GM06990 (cell line): ENCODE data around the gene CEP112.

Experiments used
- DNase-seq: peaks from one replicate; pipeline ENCODE4 v3.0.0-alpha.2; 2011; ENCODE audit not compliant: insufficient read length; ENCODE audit errors: extremely low read depth
- H3K27me3 ChIP-seq: replicated peaks from 2 replicates; pipeline ENCODE4 v1.6.0; 2011; ENCODE audit warnings: low read length; ENCODE audit not compliant: control insufficient read depth, insufficient read depth
- H3K36me3 ChIP-seq: 2 replicates; pipeline ENCODE4 v1.5.1; 2011; ENCODE audit warnings: low read length; ENCODE audit not compliant: control insufficient read depth, insufficient read depth
- H3K4me3 ChIP-seq: replicated peaks from 2 replicates; pipeline ENCODE4 v1.5.1; 2011; ENCODE audit warnings: low read depth, mild to moderate bottlenecking, control low read depth, low read length
- TF ChIP-seq, protein P1 (sequence below): IDR thresholded peaks from 2 replicates; pipeline ENCODE4 v1.5.1; 2011; ENCODE audit warnings: low read length, control low read depth, mild to moderate bottlenecking, inconsistent platforms; ENCODE audit not compliant: insufficient read depth, poor library complexity, severe bottlenecking

The CEP112 gene

DNA sequence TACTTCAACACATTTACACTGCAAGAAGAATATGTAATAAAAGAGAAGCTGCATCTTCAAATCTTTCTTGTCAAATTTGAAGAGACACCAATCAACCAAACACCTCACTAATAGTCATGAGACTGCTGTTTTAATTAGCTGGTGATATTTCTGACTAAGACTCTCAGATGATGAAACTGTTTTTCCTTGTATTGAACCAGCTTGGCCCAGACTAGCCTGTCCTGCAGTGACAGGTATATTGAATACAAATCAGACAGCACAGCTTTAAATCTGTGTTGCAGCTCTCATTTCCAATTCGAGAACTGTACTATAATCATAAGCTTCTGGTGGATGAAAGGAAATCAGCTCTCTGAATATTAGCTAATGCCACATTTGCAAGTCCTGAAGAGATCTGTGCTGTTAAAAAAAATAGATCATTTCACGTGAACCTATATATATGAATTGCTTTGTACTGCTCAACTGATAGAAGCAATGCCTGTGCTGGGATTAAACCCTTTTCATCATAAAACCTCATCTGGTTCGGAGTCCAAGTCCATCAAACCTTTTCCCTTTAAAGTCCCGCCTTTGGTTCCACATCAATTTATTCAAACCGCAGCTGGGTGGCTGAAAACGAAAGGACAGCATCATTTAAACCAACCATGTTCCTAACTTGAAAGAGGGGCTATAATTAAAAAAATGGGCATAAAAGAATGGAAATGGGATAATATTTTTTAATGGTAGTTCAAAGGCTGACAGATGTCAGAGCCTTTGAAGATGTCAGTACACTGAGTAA, 306.2 kb downstream of the CEP112 start:
- DNase-seq: no peak
- TF ChIP-seq, protein P1, sequence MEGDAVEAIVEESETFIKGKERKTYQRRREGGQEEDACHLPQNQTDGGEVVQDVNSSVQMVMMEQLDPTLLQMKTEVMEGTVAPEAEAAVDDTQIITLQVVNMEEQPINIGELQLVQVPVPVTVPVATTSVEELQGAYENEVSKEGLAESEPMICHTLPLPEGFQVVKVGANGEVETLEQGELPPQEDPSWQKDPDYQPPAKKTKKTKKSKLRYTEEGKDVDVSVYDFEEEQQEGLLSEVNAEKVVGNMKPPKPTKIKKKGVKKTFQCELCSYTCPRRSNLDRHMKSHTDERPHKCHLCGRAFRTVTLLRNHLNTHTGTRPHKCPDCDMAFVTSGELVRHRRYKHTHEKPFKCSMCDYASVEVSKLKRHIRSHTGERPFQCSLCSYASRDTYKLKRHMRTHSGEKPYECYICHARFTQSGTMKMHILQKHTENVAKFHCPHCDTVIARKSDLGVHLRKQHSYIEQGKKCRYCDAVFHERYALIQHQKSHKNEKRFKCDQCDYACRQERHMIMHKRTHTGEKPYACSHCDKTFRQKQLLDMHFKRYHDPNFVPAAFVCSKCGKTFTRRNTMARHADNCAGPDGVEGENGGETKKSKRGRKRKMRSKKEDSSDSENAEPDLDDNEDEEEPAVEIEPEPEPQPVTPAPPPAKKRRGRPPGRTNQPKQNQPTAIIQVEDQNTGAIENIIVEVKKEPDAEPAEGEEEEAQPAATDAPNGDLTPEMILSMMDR: no peak
- Histone ChIP-seq H3K4me3 (no peak overlapping the region), H3K36me3 (no peaks in the 10 kb centered on the region), H3K27me3 (no peaks in the 10 kb centered on the region; the same call in 1 of the 2 replicates)

DNA sequence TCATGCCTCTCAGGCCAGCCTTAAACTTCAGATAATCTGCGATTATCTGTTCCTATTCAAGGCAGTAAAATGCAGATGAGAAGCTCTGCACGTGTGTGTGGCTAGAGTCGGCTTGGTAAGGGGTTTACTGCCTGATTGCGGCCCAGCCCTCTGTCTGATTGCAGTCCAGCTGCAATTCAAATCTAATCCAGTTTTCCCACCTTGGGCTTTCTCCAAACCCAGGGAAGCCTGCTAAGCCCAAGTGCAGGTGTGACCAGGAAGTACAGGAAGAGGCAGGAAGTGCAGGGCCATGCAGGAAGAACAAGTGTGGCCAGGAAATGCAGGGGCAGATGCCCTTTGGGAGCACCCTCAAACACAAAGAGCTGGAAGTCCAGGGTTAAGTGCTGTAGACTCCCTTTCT, 314.9 kb downstream of the CEP112 start:
- Histone ChIP-seq H3K4me3 (no peak overlapping the region), H3K27me3 (no peaks in the 10 kb centered on the region), H3K36me3 (no peaks in the 10 kb centered on the region)
- DNase-seq: no peak
- TF ChIP-seq, protein P1: no peak

DNA sequence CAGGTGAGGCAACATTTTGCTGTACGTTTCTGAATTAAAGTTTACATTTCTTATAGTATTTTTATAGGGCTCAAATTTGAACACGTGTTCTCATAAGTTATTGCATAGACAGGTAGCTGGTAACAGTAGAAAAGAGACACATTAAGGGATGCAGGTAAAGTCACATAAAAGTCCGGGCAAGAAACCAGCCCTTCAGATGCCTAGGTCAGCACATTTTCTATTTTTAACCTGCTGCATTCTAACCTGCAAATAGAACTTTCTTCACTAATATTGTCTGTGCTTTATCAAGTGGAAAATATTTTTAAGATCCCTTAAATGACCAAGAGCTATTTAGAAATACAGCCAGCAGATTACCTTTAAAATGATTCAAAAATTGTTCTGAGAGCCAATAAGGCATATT, 323.1 kb downstream of the CEP112 start:
- TF ChIP-seq, protein P1: no peak
- no peak for DNase-seq

DNA sequence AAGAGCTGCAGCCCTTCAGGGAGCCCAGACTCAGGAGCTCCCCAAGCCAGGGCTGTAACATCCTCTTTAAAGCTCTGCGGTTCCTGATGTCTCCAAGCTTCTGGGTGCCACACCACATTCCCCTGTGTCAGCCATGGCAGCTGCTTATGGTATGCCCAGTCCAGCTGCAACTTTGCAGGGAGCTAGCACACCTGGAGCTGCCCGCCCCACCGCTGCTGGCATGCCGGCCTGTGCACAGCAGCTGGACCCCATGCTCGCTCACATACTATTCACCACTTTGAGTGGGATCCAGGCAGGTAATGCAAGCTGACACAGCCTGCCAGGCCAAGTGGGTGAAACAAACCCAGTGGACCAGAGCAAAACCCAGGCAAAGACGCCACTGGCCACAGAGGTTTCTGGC, 324.9 kb downstream of the CEP112 start:
- TF ChIP-seq, protein P1: no peak
- H3K4me3 ChIP-seq: no peak overlapping the region
- DNase-seq: no peak
- no peaks in the 10 kb centered on the region for H3K27me3 ChIP-seq
- H3K36me3 ChIP-seq: no peaks in the 10 kb centered on the region

More for the DNA sequence above, 323.1 kb downstream of the CEP112 start:
- no peaks in the 10 kb centered on the region for H3K27me3 ChIP-seq
- H3K4me3 ChIP-seq: no peak overlapping the region
- H3K36me3 ChIP-seq: no peaks in the 10 kb centered on the region

DNA sequence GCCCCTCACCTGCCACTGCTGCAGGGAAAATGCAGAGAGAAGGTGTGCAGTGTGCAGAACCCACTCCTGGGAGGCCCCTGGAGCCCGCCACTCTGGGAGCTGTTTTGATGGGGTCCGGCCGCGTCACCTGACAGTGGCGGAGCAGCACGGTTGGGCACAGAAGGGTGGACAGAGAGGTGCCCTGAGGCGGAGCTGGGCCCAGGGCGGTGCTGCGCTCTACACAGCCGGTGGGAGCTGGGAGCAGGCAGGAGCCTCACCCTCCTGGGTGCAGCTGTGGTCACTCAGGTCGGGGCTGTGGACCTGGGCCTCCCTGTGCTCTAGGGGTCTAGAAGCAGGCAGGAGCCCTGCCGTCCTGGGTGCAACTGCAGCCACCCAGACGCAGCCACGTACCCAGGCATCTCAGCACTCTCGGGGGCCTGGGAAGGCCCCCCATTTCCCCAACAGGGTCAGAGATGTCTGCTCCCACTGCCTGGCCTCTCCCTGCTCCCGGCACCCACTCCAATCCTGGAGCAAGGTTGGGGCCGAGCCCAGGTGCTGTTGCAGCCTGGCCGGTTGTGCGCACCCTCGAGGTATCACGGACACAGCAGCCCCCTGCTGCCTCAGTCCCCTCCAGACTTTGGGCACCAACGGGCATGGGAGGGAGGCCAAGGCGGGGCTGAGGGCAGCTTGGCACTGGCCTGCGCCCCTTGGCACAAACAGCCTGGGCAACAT, 326.1 kb downstream of the CEP112 start:
- H3K4me3 ChIP-seq: no peak overlapping the region
- TF ChIP-seq, protein P1: no peak
- no peaks in the 10 kb centered on the region for H3K36me3 ChIP-seq
- DNase-seq: no peak
- H3K27me3 ChIP-seq: no peaks in the 10 kb centered on the region
